ENCODE data around the gene SYNE2.

SYNE2 gene

GRCh38 chr14:63972323-63972932 is 119.6 kb downstream of the SYNE2 start:
- no peak overlapping the region for H3K4me3 ChIP-seq (ENCODE audit: low read depth in 1 of 2, low read length in 2 of 2)
- no peaks in the 10 kb centered on the region for H3K27me3 ChIP-seq (ENCODE audit: control insufficient read depth in 1 of 2, insufficient read depth in 2 of 2, low read length in 2 of 2)
- H3K27ac ChIP-seq (ENCODE audit: low read depth, low read length): no peak overlapping the region
- no peak overlapping the region for H3K9ac ChIP-seq (ENCODE audit: low read depth in 1 of 2, low read length in 2 of 2)
- no peaks in the 10 kb centered on the region for H3K9me3 ChIP-seq (ENCODE audit: control insufficient read depth in 1 of 2, low read length in 2 of 2)
- no peaks in the 10 kb centered on the region for H3K4me1 ChIP-seq (ENCODE audit: control insufficient read depth in 1 of 2, insufficient read depth in 2 of 2, low read length in 2 of 2)
- peaks cover 0 to 12% of the 10 kb centered on the region in 2 donors for H3K36me3 ChIP-seq (ENCODE audit: control insufficient read depth in 1 of 2, insufficient read depth in 2 of 2, low read length in 2 of 2)

- Histone ChIP-seq H3K27ac (ENCODE audit: low read depth, low read length) (no peak overlapping the region), H3K4me1 (ENCODE audit: control insufficient read depth in 1 of 2, insufficient read depth in 2 of 2, low read length in 2 of 2) (no peaks in the 10 kb centered on the region), H3K27me3 (ENCODE audit: control insufficient read depth in 1 of 2, insufficient read depth in 2 of 2, low read length in 2 of 2) (no peaks in the 10 kb centered on the region), H3K4me3 (ENCODE audit: low read depth in 1 of 2, low read length in 2 of 2) (no peak overlapping the region), H3K36me3 (ENCODE audit: control insufficient read depth in 1 of 2, insufficient read depth in 2 of 2, low read length in 2 of 2) (peaks cover 0 to 12% of the 10 kb centered on the region in 2 donors), H3K9me3 (ENCODE audit: control insufficient read depth in 1 of 2, low read length in 2 of 2) (no peaks in the 10 kb centered on the region), H3K9ac (ENCODE audit: low read depth in 1 of 2, low read length in 2 of 2) (no peak overlapping the region)
Measured at GRCh38 chr14:63974176-63974575, 121.4 kb downstream of the SYNE2 start.

GRCh38 chr14:63981569-63981968 is 128.8 kb downstream of the SYNE2 start:
- no peaks in the 10 kb centered on the region for H3K36me3 ChIP-seq (ENCODE audit: control insufficient read depth in 1 of 2, insufficient read depth in 2 of 2, low read length in 2 of 2)
- H3K9me3 ChIP-seq (ENCODE audit: control insufficient read depth in 1 of 2, low read length in 2 of 2): no peaks in the 10 kb centered on the region
- peaks cover 3% of the 10 kb centered on the region in 2 donors for H3K4me1 ChIP-seq (ENCODE audit: control insufficient read depth in 1 of 2, insufficient read depth in 2 of 2, low read length in 2 of 2)
- H3K9ac ChIP-seq (ENCODE audit: low read depth in 1 of 2, low read length in 2 of 2): no peak overlapping the region
- H3K4me3 ChIP-seq (ENCODE audit: low read depth in 1 of 2, low read length in 2 of 2): no peak overlapping the region
- no peaks in the 10 kb centered on the region for H3K27me3 ChIP-seq (ENCODE audit: control insufficient read depth in 1 of 2, insufficient read depth in 2 of 2, low read length in 2 of 2)
- H3K27ac ChIP-seq (ENCODE audit: low read depth, low read length): no peak overlapping the region

GRCh38 chr14:63982156-63982555 is 129.4 kb downstream of the SYNE2 start:
- H3K4me3 ChIP-seq (ENCODE audit: low read depth in 1 of 2, low read length in 2 of 2): no peak overlapping the region
- H3K27me3 ChIP-seq (ENCODE audit: control insufficient read depth in 1 of 2, insufficient read depth in 2 of 2, low read length in 2 of 2): no peaks in the 10 kb centered on the region
- H3K36me3 ChIP-seq (ENCODE audit: control insufficient read depth in 1 of 2, insufficient read depth in 2 of 2, low read length in 2 of 2): peaks cover 0 to 4% of the 10 kb centered on the region in 2 donors
- no peak overlapping the region for H3K9ac ChIP-seq (ENCODE audit: low read depth in 1 of 2, low read length in 2 of 2)
- no peaks in the 10 kb centered on the region for H3K9me3 ChIP-seq (ENCODE audit: control insufficient read depth in 1 of 2, low read length in 2 of 2)
- peaks cover 4 to 8% of the 10 kb centered on the region in 2 donors for H3K4me1 ChIP-seq (ENCODE audit: control insufficient read depth in 1 of 2, insufficient read depth in 2 of 2, low read length in 2 of 2)
- H3K27ac ChIP-seq (ENCODE audit: low read depth, low read length): no peak overlapping the region

- peaks cover 0 to 4% of the 10 kb centered on the region in 2 donors for H3K36me3 ChIP-seq (ENCODE audit: control insufficient read depth in 1 of 2, insufficient read depth in 2 of 2, low read length in 2 of 2)
- H3K4me3 ChIP-seq (ENCODE audit: low read depth in 1 of 2, low read length in 2 of 2): no peak overlapping the region
- H3K27me3 ChIP-seq (ENCODE audit: control insufficient read depth in 1 of 2, insufficient read depth in 2 of 2, low read length in 2 of 2): no peaks in the 10 kb centered on the region
- no peak overlapping the region for H3K9ac ChIP-seq (ENCODE audit: low read depth in 1 of 2, low read length in 2 of 2)
- peaks cover 4 to 9% of the 10 kb centered on the region in 2 donors for H3K4me1 ChIP-seq (ENCODE audit: control insufficient read depth in 1 of 2, insufficient read depth in 2 of 2, low read length in 2 of 2)
- H3K9me3 ChIP-seq (ENCODE audit: control insufficient read depth in 1 of 2, low read length in 2 of 2): no peaks in the 10 kb centered on the region
- no peak overlapping the region for H3K27ac ChIP-seq (ENCODE audit: low read depth, low read length)
Measured at GRCh38 chr14:63982629-63983028, 129.8 kb downstream of the SYNE2 start.

GRCh38 chr14:63986789-63987533 is 134.2 kb downstream of the SYNE2 start:
- no peaks in the 10 kb centered on the region for H3K27me3 ChIP-seq (ENCODE audit: control insufficient read depth in 1 of 2, insufficient read depth in 2 of 2, low read length in 2 of 2)
- peaks cover 4 to 9% of the 10 kb centered on the region in 2 donors for H3K4me1 ChIP-seq (ENCODE audit: control insufficient read depth in 1 of 2, insufficient read depth in 2 of 2, low read length in 2 of 2)
- no peak overlapping the region for H3K4me3 ChIP-seq (ENCODE audit: low read depth in 1 of 2, low read length in 2 of 2)
- H3K36me3 ChIP-seq (ENCODE audit: control insufficient read depth in 1 of 2, insufficient read depth in 2 of 2, low read length in 2 of 2): peaks cover 5 to 12% of the 10 kb centered on the region in 2 donors
- no peaks in the 10 kb centered on the region for H3K9me3 ChIP-seq (ENCODE audit: control insufficient read depth in 1 of 2, low read length in 2 of 2)
- no peak overlapping the region for H3K27ac ChIP-seq (ENCODE audit: low read depth, low read length)
- no peak overlapping the region for H3K9ac ChIP-seq (ENCODE audit: low read depth in 1 of 2, low read length in 2 of 2)

GRCh38 chr14:63988579-63988978 is 135.8 kb downstream of the SYNE2 start:
- Histone ChIP-seq H3K27ac (ENCODE audit: low read depth, low read length) (no peak overlapping the region), H3K4me1 (ENCODE audit: control insufficient read depth in 1 of 2, insufficient read depth in 2 of 2, low read length in 2 of 2) (peaks cover 4 to 9% of the 10 kb centered on the region in 2 donors), H3K9ac (ENCODE audit: low read depth in 1 of 2, low read length in 2 of 2) (no peak overlapping the region), H3K36me3 (ENCODE audit: control insufficient read depth in 1 of 2, insufficient read depth in 2 of 2, low read length in 2 of 2) (peaks cover 7 to 18% of the 10 kb centered on the region in 2 donors), H3K9me3 (ENCODE audit: control insufficient read depth in 1 of 2, low read length in 2 of 2) (no peaks in the 10 kb centered on the region), H3K27me3 (ENCODE audit: control insufficient read depth in 1 of 2, insufficient read depth in 2 of 2, low read length in 2 of 2) (no peaks in the 10 kb centered on the region), H3K4me3 (ENCODE audit: low read depth in 1 of 2, low read length in 2 of 2) (no peak overlapping the region)

- peaks cover 0 to 4% of the 10 kb centered on the region in 2 donors for H3K4me1 ChIP-seq (ENCODE audit: control insufficient read depth in 1 of 2, insufficient read depth in 2 of 2, low read length in 2 of 2)
Measured at GRCh38 chr14:63991833-63992232, 139.0 kb downstream of the SYNE2 start.

GRCh38 chr14:63992858-63993257 is 140.1 kb downstream of the SYNE2 start:
- peaks cover 21 to 29% of the 10 kb centered on the region in 2 donors for H3K36me3 ChIP-seq (ENCODE audit: control insufficient read depth in 1 of 2, insufficient read depth in 2 of 2, low read length in 2 of 2)
- no peaks in the 10 kb centered on the region for H3K4me1 ChIP-seq (ENCODE audit: control insufficient read depth in 1 of 2, insufficient read depth in 2 of 2, low read length in 2 of 2)
- H3K27ac ChIP-seq (ENCODE audit: low read depth, low read length): no peak overlapping the region
- H3K9ac ChIP-seq (ENCODE audit: low read depth in 1 of 2, low read length in 2 of 2): no peak overlapping the region
- no peak overlapping the region for H3K4me3 ChIP-seq (ENCODE audit: low read depth in 1 of 2, low read length in 2 of 2)
- H3K27me3 ChIP-seq (ENCODE audit: control insufficient read depth in 1 of 2, insufficient read depth in 2 of 2, low read length in 2 of 2): no peaks in the 10 kb centered on the region
- H3K9me3 ChIP-seq (ENCODE audit: control insufficient read depth in 1 of 2, low read length in 2 of 2): no peaks in the 10 kb centered on the region

More at GRCh38 chr14:63991833-63992232, 139.0 kb downstream of the SYNE2 start:
- Histone ChIP-seq H3K9me3 (ENCODE audit: control insufficient read depth in 1 of 2, low read length in 2 of 2) (no peaks in the 10 kb centered on the region), H3K9ac (ENCODE audit: low read depth in 1 of 2, low read length in 2 of 2) (no peak overlapping the region), H3K4me3 (ENCODE audit: low read depth in 1 of 2, low read length in 2 of 2) (no peak overlapping the region), H3K27me3 (ENCODE audit: control insufficient read depth in 1 of 2, insufficient read depth in 2 of 2, low read length in 2 of 2) (no peaks in the 10 kb centered on the region), H3K27ac (ENCODE audit: low read depth, low read length) (no peak overlapping the region), H3K36me3 (ENCODE audit: control insufficient read depth in 1 of 2, insufficient read depth in 2 of 2, low read length in 2 of 2) (peaks cover 12 to 27% of the 10 kb centered on the region in 2 donors)

GRCh38 chr14:63993992-63994391 is 141.2 kb downstream of the SYNE2 start:
- Histone ChIP-seq H3K4me1 (ENCODE audit: control insufficient read depth in 1 of 2, insufficient read depth in 2 of 2, low read length in 2 of 2) (no peaks in the 10 kb centered on the region), H3K36me3 (ENCODE audit: control insufficient read depth in 1 of 2, insufficient read depth in 2 of 2, low read length in 2 of 2) (peaks cover 24 to 35% of the 10 kb centered on the region in 2 donors), H3K4me3 (ENCODE audit: low read depth in 1 of 2, low read length in 2 of 2) (no peak overlapping the region), H3K9ac (ENCODE audit: low read depth in 1 of 2, low read length in 2 of 2) (no peak overlapping the region), H3K27me3 (ENCODE audit: control insufficient read depth in 1 of 2, insufficient read depth in 2 of 2, low read length in 2 of 2) (no peaks in the 10 kb centered on the region), H3K27ac (ENCODE audit: low read depth, low read length) (no peak overlapping the region), H3K9me3 (ENCODE audit: control insufficient read depth in 1 of 2, low read length in 2 of 2) (no peaks in the 10 kb centered on the region)
